ENCODE results near the gene SKIC3. TPM values are rescaled to one million over a fixed set of nuclear protein-coding genes. Genes with fewer than 3 reads are reported as not detected.

SKIC3 gene
- total RNA-seq: 100 to 1,000 TPM; 106 to 112 TPM

GRCh38 chr5:95554647-95555548 is at the start of gene SKIC3, which contains the start of gene ARSK:
TSS of gene SKIC3 (minus strand) at chr5:95554977. CDS start at chr5:95547150, 7,827 bp downstream.
TSS of gene ARSK (plus strand) at chr5:95555101. CDS start at chr5:95555279, 178 bp downstream.

Small RNAs within 50 kb of the gene (small RNA-seq; reads per million reads assigned to genes)
- 0 reads per million in 2 donors for gene RNU6-308P

Other genes with a start within 250 kb of the SKIC3 start
- gene FAM81B, start 163.6 kb downstream of the SKIC3 start, total RNA-seq: not detected
- gene ARSK, start 124 bp upstream of the SKIC3 start, total RNA-seq: 10 to 100 TPM in 1 of 2 donors, 1 to 10 TPM in 1; 4.5 to 10.3 TPM
- gene GPR150, start 65.1 kb upstream of the SKIC3 start, total RNA-seq: under 1 TPM; 0.34 to 0.67 TPM
- 1 to 10 TPM; 1.7 TPM for gene RFESD, start 91.8 kb upstream of the SKIC3 start, total RNA-seq
- not detected for gene SPATA9, start 128.0 kb upstream of the SKIC3 start, total RNA-seq
- 10 to 100 TPM; 62.6 to 68.1 TPM for gene RHOBTB3, start 176.4 kb upstream of the SKIC3 start, total RNA-seq

Data from melanocyte of skin (primary cell).